ENCODE data around the gene LY6G5C. TPM values are rescaled to one million over a fixed set of nuclear protein-coding genes. Genes with fewer than 3 reads are reported as not detected.
A peak's percentile ranks its signal among the peaks of the same experiment; 100 is the strongest.

The LY6G5C gene
- total and polyA plus RNA-seq, 9 of the 15 experiments (the other 6 are each of a cell fraction or from before 2014, with no cell fraction given), result 0.10 to 0.67 (median 0.46) TPM; not detected in 4

GRCh38 chr6:31691078-31691463 is 10.2 kb upstream of the LY6G5C start (continued):
- TF ChIP-seq ZBTB11 (CRISPR knock-in tag; IDR thresholded peaks at IDR 0.05) (peak in 1 of 3 experiments; percentile 12; a peak in 1 of 6 replicates), FOXK1 (CRISPR knock-in tag; IDR thresholded peaks at IDR 0.05; ENCODE audit: borderline replicate concordance) (0 out of 2 replicates have a peak, but pooled peaks have one; percentile 21), ZNF780A (CRISPR knock-in tag; IDR thresholded peaks at IDR 0.05) (no peak), RBM25 (IDR thresholded peaks at IDR 0.05; ENCODE audit: low read depth, low read length, severe bottlenecking) (peak; percentile 83), JUNB (CRISPR knock-in tag; conservative IDR thresholded peaks at IDR 0.05) (no peak), KDM1A (IDR thresholded peaks at IDR 0.05) (peak in 1 of 2 experiments; percentile 68; a peak in 3 of 4 replicates), NONO (IDR thresholded peaks at IDR 0.05; ENCODE audit: low read depth in 2 of 2, low read length in 1 of 2) (no peak), RHOXF2B (CRISPR knock-in tag; conservative IDR thresholded peaks at IDR 0.05) (no peak), HDAC6 (IDR thresholded peaks at IDR 0.05; ENCODE audit: low read depth, low read length) (no peak), BHLHE40 (IDR thresholded peaks at IDR 0.05; ENCODE audit: low read length) (0 out of 2 replicates have a peak, but pooled peaks have one; percentile 0), CTCF (IDR thresholded peaks at IDR 0.05 in 2 of 3, conservative IDR thresholded peaks at IDR 0.05 in 1 of 3; ENCODE audit: insufficient read depth in 2 of 3, low read depth in 1 of 3, low read length in 3 of 3) (0 out of 6 replicates have a peak, but pooled peaks of 1 of the 3 experiments have one; percentile 9), ZSCAN32 (CRISPR knock-in tag; IDR thresholded peaks at IDR 0.05) (no peak), GABPB2 (CRISPR knock-in tag; conservative IDR thresholded peaks at IDR 0.05) (no peak), MXI1 (IDR thresholded peaks at IDR 0.05; ENCODE audit: low read depth, low read length) (no peak), NR2C1 (IDR thresholded peaks at IDR 0.05) (no peak), NR2C1 (tag; IDR thresholded peaks at IDR 0.05) (peak; percentile 23; the same call in 1 of the 2 replicates), PKNOX1 (IDR thresholded peaks at IDR 0.05) (no peak), FOXJ2 (tag; IDR thresholded peaks at IDR 0.05) (0 out of 2 replicates have a peak, but pooled peaks have one; percentile 59)
- TF ChIP-seq, protein P1, sequence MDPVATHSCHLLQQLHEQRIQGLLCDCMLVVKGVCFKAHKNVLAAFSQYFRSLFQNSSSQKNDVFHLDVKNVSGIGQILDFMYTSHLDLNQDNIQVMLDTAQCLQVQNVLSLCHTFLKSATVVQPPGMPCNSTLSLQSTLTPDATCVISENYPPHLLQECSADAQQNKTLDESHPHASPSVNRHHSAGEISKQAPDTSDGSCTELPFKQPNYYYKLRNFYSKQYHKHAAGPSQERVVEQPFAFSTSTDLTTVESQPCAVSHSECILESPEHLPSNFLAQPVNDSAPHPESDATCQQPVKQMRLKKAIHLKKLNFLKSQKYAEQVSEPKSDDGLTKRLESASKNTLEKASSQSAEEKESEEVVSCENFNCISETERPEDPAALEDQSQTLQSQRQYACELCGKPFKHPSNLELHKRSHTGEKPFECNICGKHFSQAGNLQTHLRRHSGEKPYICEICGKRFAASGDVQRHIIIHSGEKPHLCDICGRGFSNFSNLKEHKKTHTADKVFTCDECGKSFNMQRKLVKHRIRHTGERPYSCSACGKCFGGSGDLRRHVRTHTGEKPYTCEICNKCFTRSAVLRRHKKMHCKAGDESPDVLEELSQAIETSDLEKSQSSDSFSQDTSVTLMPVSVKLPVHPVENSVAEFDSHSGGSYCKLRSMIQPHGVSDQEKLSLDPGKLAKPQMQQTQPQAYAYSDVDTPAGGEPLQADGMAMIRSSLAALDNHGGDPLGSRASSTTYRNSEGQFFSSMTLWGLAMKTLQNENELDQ (CRISPR knock-in tag; IDR thresholded peaks at IDR 0.05; ENCODE audit: borderline replicate concordance), result 0 out of 2 replicates have a peak, but pooled peaks have one; percentile 71
